Astrocyte (in vitro differentiated cells and primary cell): ENCODE results near the gene DHRS7. TPM values are rescaled to one million over a fixed set of nuclear protein-coding genes. Genes with fewer than 3 reads are reported as not detected.

Experiments
- DNase-seq: peaks from one replicate; pipeline ENCODE4 v3.0.0-alpha.2; 2010; ENCODE audit warnings: low read depth
- FAIRE-seq: peaks from 2 replicates; lab custom pipeline; 2011; peaks lifted over from hg19 to GRCh38; lab: Jason Lieb, UNC
- H2AFZ ChIP-seq: 2 replicates; pipeline ENCODE4 v1.6.0; 2012; ENCODE audit warnings: low read depth, low read length, inconsistent platforms
- H3K27ac ChIP-seq: 2 replicates; pipeline ENCODE4 v1.5.1; 2011; ENCODE audit warnings: low read depth, low read length, inconsistent platforms
- H3K27me3 ChIP-seq: 2 replicates; pipeline ENCODE4 v1.6.0; 2011; ENCODE audit warnings: low read length, inconsistent platforms; ENCODE audit not compliant: insufficient read depth
- H3K36me3 ChIP-seq: 2 replicates; pipeline ENCODE4 v1.5.1; 2011; ENCODE audit warnings: low read length, inconsistent platforms; ENCODE audit not compliant: insufficient read depth
- H3K4me1 ChIP-seq: 2 replicates; pipeline ENCODE4 v1.5.1; 2011; ENCODE audit warnings: low read length, inconsistent platforms; ENCODE audit not compliant: insufficient read depth
- H3K4me2 ChIP-seq: 2 replicates; pipeline ENCODE4 v1.6.0; 2012; ENCODE audit warnings: low read length, inconsistent platforms
- H3K4me3 ChIP-seq: 2 replicates; pipeline ENCODE4 v1.5.1; 2011; ENCODE audit warnings: low read depth, mild to moderate bottlenecking, low read length, inconsistent platforms; ENCODE audit not compliant: insufficient read depth
- H3K79me2 ChIP-seq: 2 replicates; pipeline ENCODE4 v1.6.0; 2012; ENCODE audit warnings: mild to moderate bottlenecking, low read length, inconsistent platforms; ENCODE audit not compliant: insufficient read depth
- H3K9ac ChIP-seq: 2 replicates; pipeline ENCODE4 v1.6.0; 2012; ENCODE audit warnings: mild to moderate bottlenecking, low read length, inconsistent platforms
- H3K9me3 ChIP-seq: 2 replicates; pipeline ENCODE4 v1.5.1; 2012; ENCODE audit warnings: low read depth, mild to moderate bottlenecking, low read length, inconsistent platforms; ENCODE audit not compliant: insufficient read depth
- H4K20me1 ChIP-seq: 2 replicates; pipeline ENCODE4 v1.6.0; 2012; ENCODE audit warnings: low read length, inconsistent platforms; ENCODE audit not compliant: insufficient read depth
- H3K27ac Mint-ChIP-seq: one replicate; pipeline ENCODE4 v1.8.0; 2021; ENCODE audit warnings: mild to moderate bottlenecking, mixed read lengths; ENCODE audit not compliant: unreplicated experiment
- H3K27me3 Mint-ChIP-seq: one replicate; pipeline ENCODE4 v1.8.0; 2021; ENCODE audit warnings: low read depth, mixed read lengths; ENCODE audit not compliant: unreplicated experiment
- H3K36me3 Mint-ChIP-seq: one replicate; pipeline ENCODE4 v1.8.0; 2021; ENCODE audit warnings: low read depth, mixed read lengths; ENCODE audit not compliant: unreplicated experiment
- H3K4me1 Mint-ChIP-seq: one replicate; pipeline ENCODE4 v1.8.0; 2021; ENCODE audit warnings: low read depth, mixed read lengths; ENCODE audit not compliant: unreplicated experiment
- H3K4me3 Mint-ChIP-seq: one replicate; pipeline ENCODE4 v1.8.0; 2021; ENCODE audit warnings: mild to moderate bottlenecking, moderate library complexity, mixed read lengths; ENCODE audit not compliant: unreplicated experiment
- H3K9me3 Mint-ChIP-seq: one replicate; pipeline ENCODE4 v1.8.0; 2021; ENCODE audit warnings: mild to moderate bottlenecking, mixed read lengths; ENCODE audit not compliant: unreplicated experiment
- CTCF ChIP-seq: IDR thresholded peaks from 2 replicates; pipeline ENCODE4 v1.5.1; 2011; ENCODE audit warnings: low read depth, mild to moderate bottlenecking, inconsistent platforms, low read length, moderate library complexity; ENCODE audit not compliant: insufficient read depth
- EZH2 ChIP-seq: IDR thresholded peaks from 2 replicates; pipeline ENCODE4 v1.6.1; 2012; ENCODE audit warnings: mild to moderate bottlenecking, low read length, inconsistent platforms; ENCODE audit not compliant: insufficient read depth
- total RNA-seq: library from RNA; stranded (reverse); gene quantifications from 2 replicates; pipeline ENCODE4 v1.2.1, GENCODE V29; 2021

DHRS7 gene
- total RNA-seq, 1 donor from 2014 or later, result 62.5 TPM

- no peak for FAIRE-seq
- H3K27ac Mint-ChIP-seq, result no peak overlapping the region
- H3K79me2 ChIP-seq, result no peaks in the 10 kb centered on the region
- peaks cover 12% of the 10 kb centered on the region for H3K9me3 Mint-ChIP-seq
- no peaks in the 10 kb centered on the region for H3K9me3 ChIP-seq
- no peaks in the 10 kb centered on the region for H3K4me1 ChIP-seq
- no peak overlapping the region for H2AFZ ChIP-seq
- no peak for DNase-seq
- H3K27ac ChIP-seq, result no peak overlapping the region
- TF ChIP-seq EZH2 (no peak), CTCF (no peak)
- H3K4me2 ChIP-seq, result no peak overlapping the region
- no peaks in the 10 kb centered on the region for H3K36me3 ChIP-seq
- no peaks in the 10 kb centered on the region for H3K4me1 Mint-ChIP-seq
- H3K4me3 Mint-ChIP-seq, result no peak overlapping the region
- no peaks in the 10 kb centered on the region for H3K27me3 ChIP-seq
- H3K9ac ChIP-seq, result no peak overlapping the region
- no peak overlapping the region for H3K4me3 ChIP-seq
- H3K27me3 Mint-ChIP-seq, result no peaks in the 10 kb centered on the region
- no peaks in the 10 kb centered on the region for H3K36me3 Mint-ChIP-seq
- H4K20me1 ChIP-seq, result no peaks in the 10 kb centered on the region
Measured at GRCh38 chr14:60199321-60199720, 34.1 kb upstream of the DHRS7 start.

GRCh38 chr14:60197629-60198303 lies 32.6 kb upstream of the DHRS7 start:
- Histone ChIP-seq H3K27ac (no peak overlapping the region), H3K36me3 (no peaks in the 10 kb centered on the region), H3K27me3 (no peaks in the 10 kb centered on the region), H3K4me3 (no peak overlapping the region), H3K4me2 (no peak overlapping the region), H3K9me3 (no peaks in the 10 kb centered on the region), H3K79me2 (no peaks in the 10 kb centered on the region), H4K20me1 (no peaks in the 10 kb centered on the region), H3K9ac (no peak overlapping the region), H2AFZ (no peak overlapping the region), H3K4me1 (no peaks in the 10 kb centered on the region)
- Mint-ChIP-seq H3K4me3 (no peak overlapping the region), H3K27ac (no peak overlapping the region), H3K9me3 (peaks cover 12% of the 10 kb centered on the region), H3K4me1 (no peaks in the 10 kb centered on the region), H3K36me3 (no peaks in the 10 kb centered on the region), H3K27me3 (no peaks in the 10 kb centered on the region)
- DNase-seq, result no peak
- TF ChIP-seq CTCF (no peak), EZH2 (no peak)
- FAIRE-seq, result no peak

- H3K4me3 Mint-ChIP-seq, result no peak overlapping the region
- Histone ChIP-seq H3K27ac (no peak overlapping the region), H3K79me2 (no peaks in the 10 kb centered on the region), H3K4me3 (no peak overlapping the region), H3K27me3 (no peaks in the 10 kb centered on the region), H2AFZ (no peak overlapping the region), H3K36me3 (no peaks in the 10 kb centered on the region), H4K20me1 (no peaks in the 10 kb centered on the region), H3K4me1 (no peaks in the 10 kb centered on the region), H3K9me3 (no peaks in the 10 kb centered on the region), H3K4me2 (no peak overlapping the region), H3K9ac (no peak overlapping the region)
- FAIRE-seq (no peak), DNase-seq (no peak)
- TF ChIP-seq CTCF (no peak), EZH2 (no peak)
- H3K27me3 Mint-ChIP-seq, result no peaks in the 10 kb centered on the region
- no peaks in the 10 kb centered on the region for H3K36me3 Mint-ChIP-seq
- H3K9me3 Mint-ChIP-seq, result peaks cover 12% of the 10 kb centered on the region
- H3K4me1 Mint-ChIP-seq, result no peaks in the 10 kb centered on the region
- no peak overlapping the region for H3K27ac Mint-ChIP-seq
Measured at GRCh38 chr14:60196291-60196690, 31.1 kb upstream of the DHRS7 start.
